Lower leg skin (tissue), 4 donors: Measurements from ENCODE around the gene MET. TPM values are rescaled to one million over a fixed set of nuclear protein-coding genes. Genes with fewer than 3 reads are reported as not detected.

Source experiments
- DNase-seq, 2 donors: peaks; one replicate each; pipeline ENCODE4 v3.0.0-alpha.2; 2019; ENCODE audit warnings: low spot score in 2 of 2
- H3K4me3 ChIP-seq: fragments of 200-600 bp; sonication (generic); 2 replicates; pipeline ENCODE4 v1.5.1; 2017; ENCODE audit warnings: mild to moderate bottlenecking, low read depth; ENCODE audit not compliant: poor library complexity, severe bottlenecking
- POLR2A ChIP-seq, 2 donors: fragments of 450-650 bp; IDR thresholded peaks; one replicate each; pipeline ENCODE4 v1.6.1; 2016 to 2017; ENCODE audit warnings: antibody characterized with exemption in 2 of 2, mild to moderate bottlenecking in 1 of 2, moderate library complexity in 1 of 2
- WGBS, 2 donors: methylation state at CpG; one replicate each; pipeline ENCODE4 v1.1.5; 2018; 5-methylcytosine and 5-hydroxymethylcytosine counted together
- intact Hi-C: fragments of 100-400 bp; cut with DNase I; formaldehyde crosslinking; loops from one replicate; pipeline ENCODE4 v1.15.0; 2023; ENCODE audit warnings: low total_unique reads
- total RNA-seq, 4 donors: library from RNA; depleted of rRNA; stranded (reverse); fragments of >200 nt; gene quantifications; one replicate each; pipeline ENCODE4 v1.1.0, GENCODE V29; 2016
- TF ChIP-seq, protein P1 (sequence below), 3 donors: fragments of 450-650 bp; IDR thresholded peaks; one replicate each; pipeline ENCODE4 v1.5.1; 2016; ENCODE audit warnings: antibody characterized with exemption in 3 of 3, mild to moderate bottlenecking in 3 of 3, moderate library complexity in 2 of 3

Gene MET
- total RNA-seq: 10 to 100 TPM; 15.8 to 28.2 (median 24.5) TPM

DNA sequence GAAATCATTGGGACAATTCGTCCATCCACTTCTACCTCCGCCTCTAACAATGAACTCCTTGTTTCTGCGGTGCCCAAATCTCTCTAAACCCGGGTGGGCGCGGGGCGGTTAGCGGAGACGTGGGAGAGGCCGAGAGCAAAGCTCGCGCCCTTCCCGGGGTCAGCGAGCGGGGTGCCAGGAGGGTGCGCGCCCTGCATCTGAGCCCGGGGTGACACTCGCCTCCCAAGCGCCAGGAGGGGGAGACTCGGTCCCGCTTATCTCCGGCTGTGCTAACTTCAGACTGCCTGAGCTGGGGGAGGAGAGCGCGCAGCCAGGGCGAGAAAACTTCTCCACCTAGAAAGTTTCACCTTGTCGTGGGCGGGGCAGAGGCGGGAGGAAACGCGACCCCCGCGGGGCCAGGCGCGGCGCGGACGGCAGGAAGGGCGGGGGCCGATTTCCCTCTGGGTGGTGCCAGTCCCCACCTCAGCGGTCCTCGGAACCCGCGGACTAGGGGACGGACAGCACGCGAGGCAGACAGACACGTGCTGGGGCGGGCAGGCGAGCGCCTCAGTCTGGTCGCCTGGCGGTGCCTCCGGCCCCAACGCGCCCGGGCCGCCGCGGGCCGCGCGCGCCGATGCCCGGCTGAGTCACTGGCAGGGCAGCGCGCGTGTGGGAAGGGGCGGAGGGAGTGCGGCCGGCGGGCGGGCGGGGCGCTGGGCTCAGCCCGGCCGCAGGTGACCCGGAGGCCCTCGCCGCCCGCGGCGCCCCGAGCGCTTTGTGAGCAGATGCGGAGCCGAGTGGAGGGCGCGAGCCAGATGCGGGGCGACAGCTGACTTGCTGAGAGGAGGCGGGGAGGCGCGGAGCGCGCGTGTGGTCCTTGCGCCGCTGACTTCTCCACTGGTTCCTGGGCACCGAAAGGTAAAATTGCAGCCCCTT, at the start of gene MET:
Gene MET, plus strand, starts transcription at position 516 of the 915 bp plus-strand sequence. CDS start 26,889 bp downstream, outside the sequence.
- intact Hi-C loops: loop anchor here (5.0 kb wide), 1 partner anchor 130 kb away; no protein-coding TSS in a partner anchor
- peak; percentile 75 to 95 for DNase-seq
- WGBS, 2 donors: 1 to 2% methylated on average over 28 to 42 of the region's 101 CpGs
- H3K4me3 ChIP-seq: peak within 1 kb of the TSS; percentile 47
- TF ChIP-seq POLR2A (IDR thresholded peaks at IDR 0.05): no peak
- TF ChIP-seq, protein P1, sequence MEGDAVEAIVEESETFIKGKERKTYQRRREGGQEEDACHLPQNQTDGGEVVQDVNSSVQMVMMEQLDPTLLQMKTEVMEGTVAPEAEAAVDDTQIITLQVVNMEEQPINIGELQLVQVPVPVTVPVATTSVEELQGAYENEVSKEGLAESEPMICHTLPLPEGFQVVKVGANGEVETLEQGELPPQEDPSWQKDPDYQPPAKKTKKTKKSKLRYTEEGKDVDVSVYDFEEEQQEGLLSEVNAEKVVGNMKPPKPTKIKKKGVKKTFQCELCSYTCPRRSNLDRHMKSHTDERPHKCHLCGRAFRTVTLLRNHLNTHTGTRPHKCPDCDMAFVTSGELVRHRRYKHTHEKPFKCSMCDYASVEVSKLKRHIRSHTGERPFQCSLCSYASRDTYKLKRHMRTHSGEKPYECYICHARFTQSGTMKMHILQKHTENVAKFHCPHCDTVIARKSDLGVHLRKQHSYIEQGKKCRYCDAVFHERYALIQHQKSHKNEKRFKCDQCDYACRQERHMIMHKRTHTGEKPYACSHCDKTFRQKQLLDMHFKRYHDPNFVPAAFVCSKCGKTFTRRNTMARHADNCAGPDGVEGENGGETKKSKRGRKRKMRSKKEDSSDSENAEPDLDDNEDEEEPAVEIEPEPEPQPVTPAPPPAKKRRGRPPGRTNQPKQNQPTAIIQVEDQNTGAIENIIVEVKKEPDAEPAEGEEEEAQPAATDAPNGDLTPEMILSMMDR (IDR thresholded peaks at IDR 0.05): peak in 1 of 3 donors; percentile 11

DNA sequence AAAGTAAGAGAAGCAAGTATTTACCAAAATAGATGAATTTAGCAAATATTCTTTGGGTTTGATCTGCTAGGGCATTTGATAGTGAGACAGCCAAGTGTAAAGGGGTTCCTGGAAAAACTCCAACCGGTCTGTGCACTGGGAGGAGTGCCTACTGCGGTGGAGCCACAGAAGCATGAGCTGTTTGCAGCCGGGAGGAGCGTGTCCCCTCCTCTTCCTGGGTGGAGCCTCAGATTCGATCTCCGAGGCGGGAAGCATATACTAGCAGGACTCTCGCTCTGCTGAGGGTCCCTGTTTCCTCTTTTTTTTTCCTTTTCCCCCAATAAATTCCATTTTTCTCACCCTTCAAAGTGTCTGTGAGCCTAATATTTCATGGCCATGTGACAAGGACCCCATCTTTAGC, 45.1 kb upstream of the MET start:
- TF ChIP-seq POLR2A (IDR thresholded peaks at IDR 0.05): no peak
- TF ChIP-seq, protein P1 (IDR thresholded peaks at IDR 0.05): no peak
- intact Hi-C loops: no loop called here
- 80 to 91% methylated on average over 8 of the region's 8 CpGs for WGBS, 2 donors

DNA sequence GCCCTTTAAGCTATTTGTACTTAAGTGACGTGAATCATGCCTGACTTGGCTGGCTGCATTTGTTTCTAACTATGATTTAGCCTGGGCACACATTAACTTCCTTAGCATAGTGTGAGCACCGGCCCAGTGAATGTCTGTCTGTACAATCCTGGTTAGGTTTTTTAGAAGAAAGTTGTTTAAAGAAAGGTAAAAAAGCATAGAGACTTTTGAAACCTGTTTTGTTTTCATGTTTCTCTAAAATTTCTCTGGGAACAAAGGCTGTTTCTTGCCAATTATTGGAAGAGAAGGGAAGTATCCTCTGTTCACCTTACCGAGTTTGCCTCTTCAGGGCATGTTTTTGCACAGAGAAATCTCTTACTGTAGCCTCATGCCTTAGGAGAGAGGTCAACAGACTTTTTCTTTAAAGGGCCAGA, 42.9 kb upstream of the MET start:
- TF ChIP-seq POLR2A (IDR thresholded peaks at IDR 0.05): no peak
- TF ChIP-seq, protein P1 (IDR thresholded peaks at IDR 0.05): no peak
- H3K4me3 ChIP-seq: no peak overlapping the region
- 19 to 22% methylated on average over 3 of the region's 3 CpGs for WGBS, 2 donors
- intact Hi-C loops: no loop called here
- peak in 1 of 2 donors; percentile 34 for DNase-seq

More for the DNA sequence above, 45.1 kb upstream of the MET start:
- no peak overlapping the region for H3K4me3 ChIP-seq
- DNase-seq: no peak

DNA sequence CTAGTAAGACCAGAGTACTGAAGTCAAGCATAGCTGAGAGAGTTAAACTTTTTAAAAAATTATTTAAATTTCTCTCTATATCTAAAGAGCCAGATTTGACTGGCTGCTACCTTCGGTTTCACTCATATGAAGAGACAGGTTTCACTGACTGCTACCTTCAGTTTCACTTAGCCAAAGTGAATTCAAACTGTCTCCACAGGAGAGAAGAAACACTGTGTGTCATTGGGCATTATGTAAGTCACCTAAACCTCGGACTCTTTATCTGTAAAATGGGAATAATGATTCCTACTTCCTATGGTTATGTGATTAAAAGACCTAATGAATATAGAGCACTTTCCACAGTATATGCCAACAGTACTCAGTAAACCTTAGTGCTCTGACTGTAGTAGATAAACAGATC, 41.6 kb upstream of the MET start:
- intact Hi-C loops: no loop called here

DNA sequence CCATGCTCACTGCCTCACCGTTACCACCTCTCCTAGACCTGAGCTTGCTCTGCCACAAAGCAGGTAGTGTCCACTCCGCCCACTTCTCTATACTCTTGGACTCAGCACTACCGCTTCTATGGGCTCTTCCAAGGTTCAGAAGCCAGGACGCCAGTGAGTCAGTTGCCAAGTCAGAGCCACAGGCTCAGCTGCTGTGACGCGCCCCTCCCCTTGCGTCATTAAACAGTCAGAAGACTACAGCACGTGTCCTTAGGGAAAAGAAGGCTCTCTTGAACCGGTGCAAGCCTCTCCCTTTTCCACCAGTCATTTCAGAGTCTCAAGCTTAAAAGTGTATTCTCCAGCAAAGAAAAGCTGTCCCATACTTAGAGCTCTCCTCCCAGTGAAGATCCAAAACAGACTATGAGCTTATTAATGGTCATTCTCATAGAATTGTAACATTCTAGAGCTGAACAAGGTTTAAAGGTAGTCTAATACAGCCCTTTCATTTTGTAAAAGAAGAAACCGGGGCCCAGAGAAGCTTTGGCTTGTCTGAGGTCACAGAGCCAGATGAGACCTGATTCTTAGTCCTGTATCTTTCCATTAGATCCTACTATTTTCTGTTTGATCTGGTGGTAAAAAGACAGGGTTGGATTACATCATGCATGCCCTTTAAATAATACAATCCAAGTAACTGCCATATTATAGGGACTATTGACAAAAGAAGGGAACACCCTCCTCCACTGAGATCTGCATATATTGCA, 40.9 kb upstream of the MET start:
- H3K4me3 ChIP-seq: no peak overlapping the region
- TF ChIP-seq POLR2A (IDR thresholded peaks at IDR 0.05): no peak
- TF ChIP-seq, protein P1 (IDR thresholded peaks at IDR 0.05): no peak
- peak; percentile 86 to 93 for DNase-seq
- intact Hi-C loops: no loop called here
- 33 to 38% methylated on average over 10 of the region's 10 CpGs for WGBS, 2 donors

More for the DNA sequence above, 41.6 kb upstream of the MET start:
- DNase-seq: no peak
- TF ChIP-seq, protein P1 (IDR thresholded peaks at IDR 0.05): no peak
- TF ChIP-seq POLR2A (IDR thresholded peaks at IDR 0.05): no peak
- WGBS, 2 donors: 62 to 68% methylated on average over 2 of the region's 2 CpGs
- no peak overlapping the region for H3K4me3 ChIP-seq
